K562 (cell line): ENCODE data around the gene C9. TPM values are rescaled to one million over a fixed set of nuclear protein-coding genes. Genes with fewer than 3 reads are reported as not detected.

Experiments used
- ATAC-seq: fragments of 200-7000 bp; cut with Tn5 transposase; 3 replicates; pipeline ENCODE4 v1.9.1; 2020; ENCODE audit warnings: moderate library complexity
- BruUV-seq: library from RNA; stranded (reverse); fragments of 400-500 nt; replicated peaks from 2 replicates; lab custom pipeline; 2021; lab: Mats Ljungman, UMichigan
- CTCF ChIA-PET: fragments of 300-600 bp; formaldehyde crosslinking; extraction: SDS; loops from one replicate; lab custom pipeline; 2021; ENCODE audit warnings: low intra/inter-chr PET ratio; lab: Yijun Ruan, JAX
- POLR2A ChIA-PET: fragments of 300-600, 350-650 bp; sonication (Branson Sonifier 250); formaldehyde crosslinking; extraction: SDS; loops from one replicate; lab custom pipeline; 2021; ENCODE audit warnings: antibody characterized with exemption, inconsistent platforms; lab: Yijun Ruan, JAX
- DNase-seq, 4 experiments: peaks; one replicate each; pipeline versions ENCODE4 v3.0.0 to v3.0.0-alpha.2; 2011 to 2018; ENCODE audit warnings: low spot score in 3 of 4, mixed read lengths in 3 of 4; ENCODE audit errors: extremely low read depth in 1 of 4
- FAIRE-seq: peaks from 2 replicates; lab custom pipeline; 2011; peaks lifted over from hg19 to GRCh38; lab: Jason Lieb, UNC
- H2AFZ ChIP-seq: 2 replicates; pipeline ENCODE4 v1.6.0; 2011; ENCODE audit warnings: low read depth, low read length, control low read depth, inconsistent platforms
- H3K27ac ChIP-seq: fragments of 200-600 bp; 3 replicates; pipeline ENCODE4 v1.8.0; 2011; ENCODE audit warnings: low read depth, mild to moderate bottlenecking, control low read depth, inconsistent platforms, low read length, moderate library complexity, mixed read lengths; ENCODE audit errors: extremely low read depth
- H3K27me3 ChIP-seq, 2 experiments: fragments of 300-600 bp in 1 of 2; 2 replicates in 1 of 2; 3 replicates in 1 of 2; pipeline versions ENCODE4 v1.6.0 to v1.8.0; 2011; ENCODE audit warnings: inconsistent platforms in 2 of 2, low read length in 2 of 2, mild to moderate bottlenecking in 1 of 2, mixed read lengths in 1 of 2, moderate library complexity in 1 of 2; ENCODE audit not compliant: control insufficient read depth in 2 of 2, insufficient read depth in 2 of 2
- H3K36me3 ChIP-seq: fragments of 300-600 bp; 3 replicates; pipeline ENCODE4 v1.8.0; 2011; ENCODE audit warnings: mild to moderate bottlenecking, low read length, inconsistent platforms; ENCODE audit not compliant: control insufficient read depth, insufficient read depth
- H3K4me1 ChIP-seq, 2 experiments: fragments of 200-600 bp in 1 of 2; replicated peaks in 1 of 2; 2 replicates in 1 of 2; 3 replicates in 1 of 2; pipeline versions ENCODE4 v1.5.1 to v1.8.0; 2011; ENCODE audit warnings: inconsistent platforms in 2 of 2, low read length in 2 of 2, mild to moderate bottlenecking in 1 of 2, mixed read lengths in 1 of 2, moderate library complexity in 1 of 2; ENCODE audit not compliant: control insufficient read depth in 2 of 2, insufficient read depth in 2 of 2
- H3K4me2 ChIP-seq: 2 replicates; pipeline ENCODE4 v1.6.1; 2011; ENCODE audit warnings: low read length, control low read depth, inconsistent platforms, mixed read lengths; ENCODE audit not compliant: insufficient read depth
- H3K4me3 ChIP-seq: fragments of 200-600 bp; sonication (generic), shearing (Covaris generic); 2 replicates; pipeline ENCODE4 v1.5.1; 2016; ENCODE audit warnings: control low read depth, inconsistent platforms
- H3K79me2 ChIP-seq: fragments of 200-600 bp; 3 replicates; pipeline ENCODE4 v1.8.0; 2011; ENCODE audit warnings: low read length, inconsistent platforms; ENCODE audit not compliant: control insufficient read depth, insufficient read depth
- H3K9ac ChIP-seq, 2 experiments: 2 replicates each; pipeline versions ENCODE4 v1.6.0 to v1.6.1; 2011; ENCODE audit warnings: low read depth in 2 of 2, low read length in 2 of 2, control low read depth in 1 of 2, inconsistent platforms in 1 of 2, mild to moderate bottlenecking in 1 of 2, mixed read lengths in 1 of 2; ENCODE audit not compliant: insufficient read depth in 1 of 2
- H3K9me1 ChIP-seq: one replicate; pipeline ENCODE4 v1.6.0; 2011; ENCODE audit warnings: inconsistent platforms, mild to moderate bottlenecking, low read length, moderate library complexity; ENCODE audit not compliant: control insufficient read depth, insufficient read depth
- H3K9me3 ChIP-seq: replicated peaks from 2 replicates; pipeline ENCODE4 v1.5.1; 2011; ENCODE audit warnings: low read depth, low read length, inconsistent platforms; ENCODE audit not compliant: control insufficient read depth, insufficient read depth
- H4K20me1 ChIP-seq: replicated peaks from 2 replicates; pipeline ENCODE4 v1.6.1; 2011; ENCODE audit warnings: low read length, inconsistent platforms, mixed read lengths; ENCODE audit not compliant: control insufficient read depth, insufficient read depth
- C11orf30 ChIP-seq: fragments of 450-650 bp; IDR thresholded peaks from 2 replicates; pipeline ENCODE4 v1.6.1; 2016; ENCODE audit warnings: low read depth, mild to moderate bottlenecking
- CEBPB ChIP-seq: fragments of 450-650 bp; IDR thresholded peaks from 2 replicates; pipeline ENCODE4 v1.6.1; 2016; ENCODE audit warnings: missing genetic modification characterization, missing compliant biosample characterization
- MAFF ChIP-seq: IDR thresholded peaks from 2 replicates; pipeline ENCODE4 v1.6.1; 2012; ENCODE audit warnings: low read length, improper control_type of control experiment
- MAFG ChIP-seq: fragments of 450-650 bp; conservative IDR thresholded peaks from 2 replicates; pipeline ENCODE4 v1.6.1; 2016; ENCODE audit warnings: missing genetic modification characterization, missing compliant biosample characterization
- MYNN ChIP-seq, 2 experiments: sonication (generic); formaldehyde crosslinking in 1 of 2; IDR thresholded peaks; 2 replicates each; pipeline versions ENCODE4 v1.5.0 to v1.6.1; 2016 to 2020; ENCODE audit warnings: antibody characterized with exemption in 1 of 2, missing genetic modification reagents in 1 of 2
- NR3C1 ChIP-seq: sonication (generic); formaldehyde crosslinking; IDR thresholded peaks from 2 replicates; pipeline ENCODE4 v1.8.1; 2022; ENCODE audit warnings: missing genetic modification reagents
- POLR3G ChIP-seq: IDR thresholded peaks from 2 replicates; pipeline ENCODE4 v1.6.1; 2011; ENCODE audit not compliant: insufficient read length, insufficient replicate concordance; ENCODE audit errors: extremely low read depth
- SMARCA5 ChIP-seq: fragments of 450-650 bp; IDR thresholded peaks from 2 replicates; pipeline ENCODE4 v1.6.1; 2016
- ZNF316 ChIP-seq: fragments of 450-650 bp; IDR thresholded peaks from 2 replicates; pipeline ENCODE4 v1.6.1; 2016
- ZNF764 ChIP-seq: fragments of 250-450 bp; sonication (Bioruptor Pico); IDR thresholded peaks from 2 replicates; pipeline ENCODE4 v1.4.0; 2020; ENCODE audit warnings: low read depth, mild to moderate bottlenecking, moderate library complexity
- WGBS: fragments of 100-300 bp; shearing (Covaris generic); methylation state at CpG from one replicate; pipeline ENCODE4 v1.1.6; 2016; ENCODE audit warnings: low coverage, mixed read lengths; ENCODE audit not compliant: insufficient coverage; ENCODE audit errors: missing lambda C conversion rate; 5-methylcytosine and 5-hydroxymethylcytosine counted together
- in situ Hi-C: fragments of 300-500 bp; cut with MboI; formaldehyde crosslinking; loops from 4 replicates; pipeline ENCODE4 v1.15.0; 2018; ENCODE audit warnings: inconsistent platforms, mixed read lengths
- intact Hi-C: fragments of 100-400 bp; cut with micrococcal nuclease; formaldehyde crosslinking; loops from 2 replicates; pipeline ENCODE4 v1.14.2; 2022
- polyA plus RNA-seq, 8 experiments: library from polyadenylated mRNA; depleted of rRNA in 4 of 8; stranded (reverse) in 5 of 8; unstranded in 3 of 8; fragments of >200 nt; fragmentation: Nextera tagmentation in 2 of 8; fragmentation: Illumina TruSeq in 1 of 8; extraction: Ambion mirVana in 2 of 8; extraction: Trizol in 1 of 8; gene quantifications; 2 replicates each; pipeline versions ENCODE4 v1.2.1 to v1.2.3, GENCODE V29; 2011 to 2014; ENCODE audit warnings: inconsistent platforms in 1 of 8, missing spikeins in 1 of 8
- total RNA-seq, 7 experiments: library from RNA; depleted of rRNA in 6 of 7; stranded (reverse); fragments of >200 nt in 6 of 7; fragmentation: Illumina TruSeq in 2 of 7; extraction: Trizol in 2 of 7; gene quantifications; 2 replicates each; pipeline versions ENCODE4 v1.2.1 to v1.2.3, GENCODE V29; 2011 to 2021; ENCODE audit warnings: low replicate concordance in 1 of 7
- TF ChIP-seq, protein P1 (sequence below): fragments of 250-450 bp; sonication (Bioruptor Pico); IDR thresholded peaks from 2 replicates; pipeline ENCODE4 v1.5.0; 2021; ENCODE audit warnings: mild to moderate bottlenecking, borderline replicate concordance

The C9 gene
- total and polyA plus RNA-seq, 9 of the 15 experiments (the other 6 are each of a cell fraction or from before 2014, with no cell fraction given): 0.08 to 0.38 TPM; not detected in 7

DNA sequence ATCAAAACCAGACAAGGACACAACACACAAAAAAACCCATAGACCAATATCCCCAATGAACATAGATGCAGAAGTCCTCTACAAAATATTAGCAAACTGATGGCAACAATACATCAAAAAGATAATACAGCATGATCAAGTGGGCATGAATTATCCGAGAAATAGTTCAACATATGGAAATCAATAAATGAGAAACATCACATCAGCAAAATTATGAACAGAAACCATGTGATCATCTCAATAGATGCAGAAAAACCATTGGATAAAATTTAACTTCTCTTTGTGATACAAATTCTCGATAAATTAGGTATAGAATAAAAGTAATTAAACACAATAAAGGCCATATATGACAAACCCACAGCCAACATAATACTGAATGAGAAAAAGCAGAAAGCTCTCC, 69.6 kb downstream of the C9 start:
- no peak overlapping the region for H3K27ac ChIP-seq
- no peak overlapping the region for H3K4me3 ChIP-seq
- 2% methylated on average over 2 of the region's 2 CpGs for WGBS
- no peaks in the 10 kb centered on the region for H3K27me3 ChIP-seq
- in situ Hi-C loops: no loop called here
- ChIA-PET POLR2A (no interaction called here), CTCF (no interaction called here)
- H4K20me1 ChIP-seq: no peaks in the 10 kb centered on the region
- no peak overlapping the region for H2AFZ ChIP-seq
- no peak overlapping the region for H3K9ac ChIP-seq
- H3K79me2 ChIP-seq: no peaks in the 10 kb centered on the region
- no peaks in the 10 kb centered on the region for H3K9me3 ChIP-seq
- no peak for ATAC-seq
- DNase-seq: no peak
- TF ChIP-seq MAFF: 0 out of 2 replicates have a peak, but pooled peaks have one; percentile 19
- no peak for TF ChIP-seq POLR3G
- peak; percentile 78 for TF ChIP-seq C11orf30
- TF ChIP-seq, protein P1, sequence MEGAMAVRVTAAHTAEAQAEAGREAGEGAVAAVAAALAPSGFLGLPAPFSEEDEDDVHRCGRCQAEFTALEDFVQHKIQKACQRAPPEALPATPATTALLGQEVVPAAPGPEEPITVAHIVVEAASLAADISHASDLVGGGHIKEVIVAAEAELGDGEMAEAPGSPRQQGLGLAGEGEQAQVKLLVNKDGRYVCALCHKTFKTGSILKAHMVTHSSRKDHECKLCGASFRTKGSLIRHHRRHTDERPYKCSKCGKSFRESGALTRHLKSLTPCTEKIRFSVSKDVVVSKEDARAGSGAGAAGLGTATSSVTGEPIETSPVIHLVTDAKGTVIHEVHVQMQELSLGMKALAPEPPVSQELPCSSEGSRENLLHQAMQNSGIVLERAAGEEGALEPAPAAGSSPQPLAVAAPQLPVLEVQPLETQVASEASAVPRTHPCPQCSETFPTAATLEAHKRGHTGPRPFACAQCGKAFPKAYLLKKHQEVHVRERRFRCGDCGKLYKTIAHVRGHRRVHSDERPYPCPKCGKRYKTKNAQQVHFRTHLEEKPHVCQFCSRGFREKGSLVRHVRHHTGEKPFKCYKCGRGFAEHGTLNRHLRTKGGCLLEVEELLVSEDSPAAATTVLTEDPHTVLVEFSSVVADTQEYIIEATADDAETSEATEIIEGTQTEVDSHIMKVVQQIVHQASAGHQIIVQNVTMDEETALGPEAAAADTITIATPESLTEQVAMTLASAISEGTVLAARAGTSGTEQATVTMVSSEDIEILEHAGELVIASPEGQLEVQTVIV: no peak
- TF ChIP-seq ZNF316: peak; percentile 85
- no peak for TF ChIP-seq SMARCA5
- TF ChIP-seq NR3C1: no peak
- TF ChIP-seq ZNF764 (CRISPR knock-in tag): no peak
- peak; percentile 54; the same call in 1 of the 2 replicates for TF ChIP-seq MAFG (tag)
- TF ChIP-seq MYNN (IDR thresholded peaks at IDR 0.05): no peak
- no peak for TF ChIP-seq MYNN (CRISPR knock-in tag; IDR thresholded peaks at IDR 0.05)
- TF ChIP-seq CEBPB (tag): no peak
- intact Hi-C loops: no loop called here
- no peak overlapping the region for H3K4me2 ChIP-seq
- no peaks in the 10 kb centered on the region for H3K4me1 ChIP-seq
- no peaks in the 10 kb centered on the region for H3K9me1 ChIP-seq
- no peak for FAIRE-seq
- H3K36me3 ChIP-seq: no peaks in the 10 kb centered on the region
- no TSS peak for BruUV-seq
